K562 (cell line): Measurements from ENCODE around the gene GATA1. TPM values are rescaled to one million over a fixed set of nuclear protein-coding genes. Genes with fewer than 3 reads are reported as not detected.

Experiments used
- BCLAF1 ChIP-seq, 2 experiments: fragments of 450-650 bp in 1 of 2; IDR thresholded peaks; 2 replicates each; pipeline ENCODE4 v1.6.1; 2011 to 2017; ENCODE audit warnings: low read depth in 2 of 2, antibody characterized with exemption in 1 of 2, borderline replicate concordance in 1 of 2, low read length in 1 of 2, mild to moderate bottlenecking in 1 of 2, mixed read lengths in 1 of 2; ENCODE audit not compliant: control insufficient read depth in 1 of 2
- CREB5 ChIP-seq: fragments of 250-450 bp; sonication (Bioruptor Pico); IDR thresholded peaks from 2 replicates; pipeline ENCODE4 v1.5.0; 2020; ENCODE audit warnings: mild to moderate bottlenecking
- DPF2 ChIP-seq: fragments of 450-650 bp; IDR thresholded peaks from 2 replicates; pipeline ENCODE4 v1.6.1; 2016
- HLTF ChIP-seq: fragments of 450-650 bp; IDR thresholded peaks from 2 replicates; pipeline ENCODE4 v1.6.1; 2016
- KLF6 ChIP-seq: fragments of 250-450 bp; sonication (Bioruptor Pico); IDR thresholded peaks from 2 replicates; pipeline ENCODE4 v1.4.0; 2020; ENCODE audit warnings: mild to moderate bottlenecking, moderate library complexity, borderline replicate concordance
- LARP7 ChIP-seq: fragments of 450-650 bp; IDR thresholded peaks from 2 replicates; pipeline ENCODE4 v1.6.1; 2016
- NCOA1 ChIP-seq: fragments of 450-650 bp; IDR thresholded peaks from 2 replicates; pipeline ENCODE4 v1.6.1; 2016; ENCODE audit warnings: low read depth
- NCOA2 ChIP-seq, 2 experiments: fragments of 450-650 bp; IDR thresholded peaks; 2 replicates each; pipeline ENCODE4 v1.6.1; 2018; ENCODE audit warnings: mild to moderate bottlenecking in 2 of 2, moderate library complexity in 1 of 2; ENCODE audit not compliant: partially characterized antibody in 2 of 2
- NR2C2 ChIP-seq, 2 experiments: fragments of 200-800 bp in 1 of 2; sonication (Bioruptor generic) in 1 of 2; sonication (generic) in 1 of 2; formaldehyde crosslinking in 1 of 2; IDR thresholded peaks; 2 replicates each; pipeline versions ENCODE4 v1.6.1 to v1.8.0; 2016 to 2022; ENCODE audit warnings: mild to moderate bottlenecking in 1 of 2, missing compliant biosample characterization in 1 of 2, missing genetic modification characterization in 1 of 2, missing genetic modification reagents in 1 of 2
- PHB2 ChIP-seq: fragments of 450-650 bp; IDR thresholded peaks from 2 replicates; pipeline ENCODE4 v1.6.1; 2017; ENCODE audit warnings: low read depth
- POLR3G ChIP-seq: IDR thresholded peaks from 2 replicates; pipeline ENCODE4 v1.6.1; 2011; ENCODE audit not compliant: insufficient read length, insufficient replicate concordance; ENCODE audit errors: extremely low read depth
- ZC3H8 ChIP-seq: fragments of 450-650 bp; IDR thresholded peaks from 2 replicates; pipeline ENCODE4 v1.6.1; 2017
- ZNF512 ChIP-seq: IDR thresholded peaks from 2 replicates; pipeline ENCODE4 v1.6.1; 2016; ENCODE audit warnings: missing genetic modification characterization, missing compliant biosample characterization
- polyA plus RNA-seq, 8 experiments: library from polyadenylated mRNA; depleted of rRNA in 4 of 8; stranded (reverse) in 5 of 8; unstranded in 3 of 8; fragments of >200 nt; fragmentation: Nextera tagmentation in 2 of 8; fragmentation: Illumina TruSeq in 1 of 8; extraction: Ambion mirVana in 2 of 8; extraction: Trizol in 1 of 8; gene quantifications; 2 replicates each; pipeline versions ENCODE4 v1.2.1 to v1.2.3, GENCODE V29; 2011 to 2014; ENCODE audit warnings: inconsistent platforms in 1 of 8, missing spikeins in 1 of 8
- total RNA-seq, 7 experiments: library from RNA; depleted of rRNA in 6 of 7; stranded (reverse); fragments of >200 nt in 6 of 7; fragmentation: Illumina TruSeq in 2 of 7; extraction: Trizol in 2 of 7; gene quantifications; 2 replicates each; pipeline versions ENCODE4 v1.2.1 to v1.2.3, GENCODE V29; 2011 to 2021; ENCODE audit warnings: low replicate concordance in 1 of 7
- TF ChIP-seq, protein P1 (sequence below): fragments of 450-650 bp; IDR thresholded peaks from 2 replicates; pipeline ENCODE4 v1.6.1; 2017; ENCODE audit warnings: antibody characterized with exemption
- TF ChIP-seq, protein P2 (sequence below): IDR thresholded peaks from 2 replicates; pipeline ENCODE4 v1.6.1; 2012; ENCODE audit warnings: low read depth, low read length, improper control_type of control experiment, borderline replicate concordance

Gene GATA1
- total and polyA plus RNA-seq, 9 of the 15 experiments (the other 6 are each of a cell fraction or from before 2014, with no cell fraction given): 11.9 to 291 (median 116) TPM

GRCh38 chrX:48787505-48788443 lies 1.4 kb downstream of the GATA1 start (continued):
- peak in 1 of 2 experiments; percentile 50; a peak in 1 of 4 replicates for TF ChIP-seq BCLAF1 (IDR thresholded peaks at IDR 0.05; ENCODE audit: borderline replicate concordance in 1 of 2, control insufficient read depth in 1 of 2, low read depth in 2 of 2, low read length in 1 of 2)
- no peak for TF ChIP-seq POLR3G
- no peak for TF ChIP-seq CREB5 (CRISPR knock-in tag)
- no peak for TF ChIP-seq ZC3H8
- peak; percentile 31; the same call in 1 of the 2 replicates for TF ChIP-seq DPF2
- TF ChIP-seq, protein P1, sequence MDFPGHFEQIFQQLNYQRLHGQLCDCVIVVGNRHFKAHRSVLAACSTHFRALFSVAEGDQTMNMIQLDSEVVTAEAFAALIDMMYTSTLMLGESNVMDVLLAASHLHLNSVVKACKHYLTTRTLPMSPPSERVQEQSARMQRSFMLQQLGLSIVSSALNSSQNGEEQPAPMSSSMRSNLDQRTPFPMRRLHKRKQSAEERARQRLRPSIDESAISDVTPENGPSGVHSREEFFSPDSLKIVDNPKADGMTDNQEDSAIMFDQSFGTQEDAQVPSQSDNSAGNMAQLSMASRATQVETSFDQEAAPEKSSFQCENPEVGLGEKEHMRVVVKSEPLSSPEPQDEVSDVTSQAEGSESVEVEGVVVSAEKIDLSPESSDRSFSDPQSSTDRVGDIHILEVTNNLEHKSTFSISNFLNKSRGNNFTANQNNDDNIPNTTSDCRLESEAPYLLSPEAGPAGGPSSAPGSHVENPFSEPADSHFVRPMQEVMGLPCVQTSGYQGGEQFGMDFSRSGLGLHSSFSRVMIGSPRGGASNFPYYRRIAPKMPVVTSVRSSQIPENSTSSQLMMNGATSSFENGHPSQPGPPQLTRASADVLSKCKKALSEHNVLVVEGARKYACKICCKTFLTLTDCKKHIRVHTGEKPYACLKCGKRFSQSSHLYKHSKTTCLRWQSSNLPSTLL: peak; percentile 22; the same call in 1 of the 2 replicates
- peak; percentile 50; the same call in 1 of the 2 replicates for TF ChIP-seq ZNF512
- 0 out of 2 replicates have a peak, but pooled peaks have one; percentile 11 for TF ChIP-seq NCOA1
- TF ChIP-seq NR2C2 (CRISPR knock-in tag; IDR thresholded peaks at IDR 0.05): no peak
- peak; percentile 1; the same call in 1 of the 2 replicates for TF ChIP-seq NR2C2 (tag; IDR thresholded peaks at IDR 0.05)
- no peak for TF ChIP-seq NCOA2 (IDR thresholded peaks at IDR 0.05; ENCODE audit: partially characterized antibody in 2 of 2)
- TF ChIP-seq, protein P2, sequence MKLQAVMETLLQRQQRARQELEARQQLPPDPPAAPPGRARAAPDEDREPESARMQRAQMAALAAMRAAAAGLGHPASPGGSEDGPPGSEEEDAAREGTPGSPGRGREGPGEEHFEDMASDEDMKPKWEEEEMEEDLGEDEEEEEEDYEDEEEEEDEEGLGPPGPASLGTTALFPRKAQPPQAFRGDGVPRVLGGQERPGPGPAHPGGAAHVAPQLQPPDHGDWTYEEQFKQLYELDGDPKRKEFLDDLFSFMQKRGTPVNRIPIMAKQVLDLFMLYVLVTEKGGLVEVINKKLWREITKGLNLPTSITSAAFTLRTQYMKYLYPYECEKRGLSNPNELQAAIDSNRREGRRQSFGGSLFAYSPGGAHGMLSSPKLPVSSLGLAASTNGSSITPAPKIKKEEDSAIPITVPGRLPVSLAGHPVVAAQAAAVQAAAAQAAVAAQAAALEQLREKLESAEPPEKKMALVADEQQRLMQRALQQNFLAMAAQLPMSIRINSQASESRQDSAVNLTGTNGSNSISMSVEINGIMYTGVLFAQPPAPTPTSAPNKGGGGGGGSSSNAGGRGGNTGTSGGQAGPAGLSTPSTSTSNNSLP: no peak
- no peak for TF ChIP-seq KLF6
- 0 out of 2 replicates have a peak, but pooled peaks have one; percentile 20 for TF ChIP-seq PHB2
- peak; percentile 18; the same call in 1 of the 2 replicates for TF ChIP-seq HLTF
- peak; percentile 90 for TF ChIP-seq LARP7
